HCT116 (cell line): ENCODE results near the gene NFASC. TPM values are rescaled to one million over a fixed set of nuclear protein-coding genes. Genes with fewer than 3 reads are reported as not detected.

Experiments used
- ATAC-seq: fragments of 200-7000 bp; cut with Tn5 transposase; 2 replicates; pipeline ENCODE4 v1.9.1; 2020; ENCODE audit warnings: mild to moderate bottlenecking, moderate library complexity
- BruUV-seq: library from RNA; stranded (reverse); fragments of 400-500 nt; replicated peaks from 2 replicates; lab custom pipeline; 2021; lab: Mats Ljungman, UMichigan
- CTCF ChIA-PET: fragments of 300-600 bp; sonication (Branson Sonifier 250); formaldehyde crosslinking; loops from one replicate; lab custom pipeline; 2021; ENCODE audit warnings: antibody characterized with exemption; lab: Charles Lee
- POLR2A ChIA-PET: fragments of 300-600, 350-600 bp; sonication (Branson Sonifier 250); formaldehyde crosslinking; loops from one replicate; lab custom pipeline; 2021; ENCODE audit warnings: antibody characterized with exemption; lab: Charles Lee
- RAD21 ChIA-PET, 2 experiments: fragments of 300-600 bp; sonication (Branson Sonifier 250); formaldehyde crosslinking; loops; one replicate each; lab custom pipeline; 2023; ENCODE audit warnings: low total read pairs in 2 of 2; ENCODE audit not compliant: uncharacterized antibody in 2 of 2, unreplicated experiment in 2 of 2, low non-redundant PET in 1 of 2; lab: Charles Lee
- DNase-seq: peaks from one replicate; pipeline ENCODE4 v3.0.0-alpha.2; 2010; ENCODE audit warnings: low read depth, low spot score
- H2AFZ ChIP-seq: fragments of 200-600 bp; shearing (Covaris generic), sonication (generic); 2 replicates; pipeline ENCODE4 v1.6.1; 2017; ENCODE audit warnings: low read depth, mixed run types, mixed read lengths, antibody characterized with exemption, low read length; ENCODE audit not compliant: poor library complexity, severe bottlenecking
- H3K27ac ChIP-seq: 2 replicates; pipeline ENCODE4 v1.5.1; 2012; ENCODE audit warnings: low read depth, low read length
- H3K27me3 ChIP-seq: fragments of 200-600 bp; sonication (generic); 2 replicates; pipeline ENCODE4 v1.6.1; 2016; ENCODE audit warnings: mixed run types, low read length, mixed read lengths; ENCODE audit not compliant: insufficient read depth
- H3K36me3 ChIP-seq, 2 experiments: fragments of 200-500 bp in 1 of 2; fragments of 200-600 bp in 1 of 2; sonication (Bioruptor generic) in 1 of 2; sonication (generic) in 1 of 2; 2 replicates each; pipeline versions ENCODE4 v1.5.1 to v1.6.1; 2014 to 2016; ENCODE audit warnings: low read length in 2 of 2, inconsistent platforms in 1 of 2, mixed read lengths in 1 of 2, mixed run types in 1 of 2; ENCODE audit not compliant: insufficient read depth in 2 of 2, control insufficient read depth in 1 of 2
- H3K4me1 ChIP-seq, 2 experiments: fragments of 200-600 bp in 1 of 2; sonication (generic) in 1 of 2; 2 replicates each; pipeline versions ENCODE4 v1.5.1 to v1.6.1; 2012 to 2017; ENCODE audit warnings: low read length in 2 of 2, inconsistent platforms in 1 of 2, mild to moderate bottlenecking in 1 of 2, mixed read lengths in 1 of 2, mixed run types in 1 of 2, moderate library complexity in 1 of 2; ENCODE audit not compliant: insufficient read depth in 2 of 2, control insufficient read depth in 1 of 2
- H3K4me2 ChIP-seq: fragments of 200-600 bp; sonication (generic); 2 replicates; pipeline ENCODE4 v1.6.1; 2017; ENCODE audit warnings: mixed run types, low read length, mixed read lengths
- H3K4me3 ChIP-seq, 2 experiments: fragments of 200-600 bp in 1 of 2; sonication (generic) in 1 of 2; replicated peaks in 1 of 2; 2 replicates each; pipeline ENCODE4 v1.5.1; 2011 to 2016; ENCODE audit warnings: low read length in 2 of 2, control low read depth in 1 of 2, low read depth in 1 of 2, mild to moderate bottlenecking in 1 of 2, mixed read lengths in 1 of 2, mixed run types in 1 of 2
- H3K79me2 ChIP-seq: fragments of 200-600 bp; sonication (generic); 2 replicates; pipeline ENCODE4 v1.6.1; 2017; ENCODE audit warnings: mild to moderate bottlenecking, mixed run types, low read length, moderate library complexity, mixed read lengths; ENCODE audit not compliant: insufficient read depth
- H3K9ac ChIP-seq: fragments of 200-600 bp; sonication (generic); 2 replicates; pipeline ENCODE4 v1.6.1; 2016; ENCODE audit warnings: low read length, mixed read lengths
- H3K9me2 ChIP-seq: fragments of 200-600 bp; sonication (generic), shearing (Covaris generic); 2 replicates; pipeline ENCODE4 v1.6.1; 2017; ENCODE audit warnings: mixed run types, mild to moderate bottlenecking, moderate library complexity; ENCODE audit not compliant: insufficient read depth
- H3K9me3 ChIP-seq, 2 experiments: fragments of 200-500 bp in 1 of 2; fragments of 200-600 bp in 1 of 2; sonication (Bioruptor generic) in 1 of 2; sonication (generic) in 1 of 2; 2 replicates each; pipeline ENCODE4 v1.6.1; 2014 to 2017; ENCODE audit warnings: low read length in 2 of 2, mixed read lengths in 2 of 2, inconsistent platforms in 1 of 2, low read depth in 1 of 2, mild to moderate bottlenecking in 1 of 2, mixed run types in 1 of 2, moderate library complexity in 1 of 2; ENCODE audit not compliant: control insufficient read depth in 1 of 2, insufficient read depth in 1 of 2
- H4K20me1 ChIP-seq: fragments of 200-600 bp; sonication (generic), shearing (Covaris generic); 2 replicates; pipeline ENCODE4 v1.6.1; 2017; ENCODE audit warnings: mixed run types, mild to moderate bottlenecking, moderate library complexity; ENCODE audit not compliant: insufficient read depth
- CBX3 ChIP-seq: IDR thresholded peaks from 2 replicates; pipeline ENCODE4 v1.6.1; 2012; ENCODE audit warnings: low read depth
- EZH2 ChIP-seq: fragments of 200-600 bp; sonication (generic); IDR thresholded peaks from 2 replicates; pipeline ENCODE4 v1.6.1; 2017; ENCODE audit warnings: antibody characterized with exemption, mixed run types
- EZH2phosphoT487 ChIP-seq: fragments of 200-600 bp; IDR thresholded peaks from 2 replicates; pipeline ENCODE4 v1.6.1; 2018; ENCODE audit warnings: antibody characterized with exemption, borderline replicate concordance
- MAX ChIP-seq: IDR thresholded peaks from 2 replicates; pipeline ENCODE4 v1.6.1; 2012
- POLR2A ChIP-seq: IDR thresholded peaks from 2 replicates; pipeline ENCODE4 v1.7.0; 2011; ENCODE audit warnings: borderline replicate concordance; ENCODE audit not compliant: insufficient read depth, insufficient read length; ENCODE audit errors: extremely low read depth
- RAD21 ChIP-seq: IDR thresholded peaks from 2 replicates; pipeline ENCODE4 v1.6.1; 2012; ENCODE audit warnings: low read depth, mild to moderate bottlenecking
- REST ChIP-seq: IDR thresholded peaks from 2 replicates; pipeline ENCODE4 v1.6.1; 2012; ENCODE audit warnings: low read depth
- SIN3A ChIP-seq: IDR thresholded peaks from 2 replicates; pipeline ENCODE4 v1.6.1; 2012; ENCODE audit warnings: low read depth
- SP1 ChIP-seq: IDR thresholded peaks from 2 replicates; pipeline ENCODE4 v1.6.1; 2012; ENCODE audit warnings: low read depth
- SRF ChIP-seq: IDR thresholded peaks from 2 replicates; pipeline ENCODE4 v1.6.1; 2012; ENCODE audit warnings: low read depth
- YY1 ChIP-seq: IDR thresholded peaks from 2 replicates; pipeline ENCODE4 v1.6.1; 2011; ENCODE audit warnings: low read length, low read depth, moderate library complexity, mild to moderate bottlenecking; ENCODE audit not compliant: insufficient replicate concordance; ENCODE audit errors: extremely low read depth
- ZBTB33 ChIP-seq: IDR thresholded peaks from 2 replicates; pipeline ENCODE4 v1.6.1; 2011; ENCODE audit warnings: mild to moderate bottlenecking, low read length, moderate library complexity; ENCODE audit not compliant: insufficient replicate concordance; ENCODE audit errors: extremely low read depth
- ZFX ChIP-seq: fragments of 450-650 bp; IDR thresholded peaks from 2 replicates; pipeline ENCODE4 v1.6.1; 2017
- ZNF274 ChIP-seq: fragments of 200-500 bp; sonication (Bioruptor generic); IDR thresholded peaks from 2 replicates; pipeline ENCODE4 v1.6.1; 2014; ENCODE audit warnings: mild to moderate bottlenecking, low read depth, low read length, inconsistent platforms
- intact Hi-C: fragments of 100-400 bp; cut with micrococcal nuclease; formaldehyde crosslinking; loops from 2 replicates; pipeline ENCODE4 v1.10.0; 2022
- total RNA-seq: library from RNA; stranded (reverse); gene quantifications from one replicate; pipeline ENCODE4 v1.2.1, GENCODE V29; 2021; ENCODE audit not compliant: unreplicated experiment

NFASC gene
- total RNA-seq, 1 experiment from 2014 or later, result 0.57 TPM

GRCh38 chr1:204958317-204959307, 88.0 kb downstream of the NFASC start:
- Histone ChIP-seq H3K9ac (no peak overlapping the region), H3K4me3 (no peak overlapping the region), H3K36me3 (no peaks in the 10 kb centered on the region), H3K27ac (no peak overlapping the region), H3K9me2 (no peaks in the 10 kb centered on the region), H4K20me1 (no peaks in the 10 kb centered on the region), H3K79me2 (no peaks in the 10 kb centered on the region), H3K27me3 (peaks cover 86% of the 10 kb centered on the region), H3K9me3 (no peaks in the 10 kb centered on the region), H3K4me2 (no peak overlapping the region), H2AFZ (no peak overlapping the region), H3K4me1 (no peaks in the 10 kb centered on the region)
- ATAC-seq (no peak), DNase-seq (no peak)
- intact Hi-C loops, result no loop called here
- POLR2A ChIA-PET, result no interaction called here
- CTCF ChIA-PET, result no interaction called here
- no peak for TF ChIP-seq SRF
- no peak for TF ChIP-seq SP1
- no peak for TF ChIP-seq MAX
- TF ChIP-seq SIN3A, result no peak
- TF ChIP-seq ZFX, result no peak
- no peak for TF ChIP-seq ZNF274
- no peak for TF ChIP-seq POLR2A
- no peak for TF ChIP-seq EZH2phosphoT487
- no peak for TF ChIP-seq RAD21
- no peak for TF ChIP-seq ZBTB33
- no peak for TF ChIP-seq REST
- no peak for TF ChIP-seq YY1
- TF ChIP-seq CBX3, result no peak
- no peak for TF ChIP-seq EZH2
- RAD21 ChIA-PET, result no interaction called here
- BruUV-seq, result no TSS peak
